ENCODE results near the gene ZNF438.
"Not testable (repeated sequence)": the region's sequence is repeated elsewhere in the genome, so short reads cannot be mapped to it uniquely, and the experiment has no call there.

The ZNF438 gene

GRCh38 chr10:30984563-30985328, 46.9 kb downstream of the ZNF438 start:
- POLR2A ChIA-PET, result no interaction called here
- no peak for DNase-seq (ENCODE audit: extremely low spot score)
- CTCF ChIA-PET, result no interaction called here
- no peak for TF ChIP-seq ARNT (IDR thresholded peaks at IDR 0.05)

DNA sequence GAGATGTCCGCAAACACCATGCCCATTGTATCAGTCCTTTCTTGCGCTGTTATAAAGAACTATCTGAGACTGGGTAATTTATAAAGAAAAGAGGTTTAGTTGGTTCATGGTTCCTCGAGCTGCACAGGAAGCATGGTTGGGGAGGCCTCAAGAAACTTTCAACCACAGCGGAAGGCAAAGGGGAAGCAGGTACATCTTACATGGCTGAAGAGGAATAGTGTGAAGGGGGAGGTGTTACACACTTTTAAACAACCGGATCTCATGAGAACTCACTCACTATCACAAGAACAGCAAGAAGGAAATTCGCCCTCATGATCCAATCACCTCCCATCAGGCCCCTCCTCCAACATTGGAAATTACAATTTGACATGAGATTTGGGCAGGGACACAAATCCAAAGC, 48.5 kb downstream of the ZNF438 start:
- POLR2A ChIA-PET; DNase-seq (ENCODE audit: extremely low spot score): not testable (repeated sequence)
- CTCF ChIA-PET, result interaction anchor here (0.6 kb wide), 1 partner anchor 235 kb away, joined by 3 read pairs; no protein-coding TSS in a partner anchor

- CTCF ChIA-PET, result interaction anchor here (0.7 kb wide), 1 partner anchor 51 kb away, joined by 3 read pairs; no protein-coding TSS in a partner anchor
- POLR2A ChIA-PET, result interaction anchor here (1.1 kb wide), 1 partner anchor 51 kb away, joined by 3 read pairs; no protein-coding TSS in a partner anchor
- DNase-seq (ENCODE audit: extremely low spot score), result no peak
- TF ChIP-seq CTBP1 (IDR thresholded peaks at IDR 0.05; ENCODE audit: borderline replicate concordance) (no peak), SP1 (IDR thresholded peaks at IDR 0.05) (no peak), ELF4 (IDR thresholded peaks at IDR 0.05) (no peak), SUZ12 (IDR thresholded peaks at IDR 0.05) (no peak), FOXM1 (IDR thresholded peaks at IDR 0.05; ENCODE audit: borderline replicate concordance) (no peak), ZNF384 (IDR thresholded peaks at IDR 0.05) (no peak), TARDBP (IDR thresholded peaks at IDR 0.05) (no peak), HDGF (IDR thresholded peaks at IDR 0.05; ENCODE audit: borderline replicate concordance) (no peak), L3MBTL2 (conservative IDR thresholded peaks at IDR 0.05) (no peak), FOXA1 (IDR thresholded peaks at IDR 0.05) (no peak), BHLHE40 (IDR thresholded peaks at IDR 0.05; ENCODE audit: borderline replicate concordance) (no peak), PKNOX1 (IDR thresholded peaks at IDR 0.05) (no peak), LEF1 (IDR thresholded peaks at IDR 0.05; ENCODE audit: borderline replicate concordance) (no peak), NFRKB (IDR thresholded peaks at IDR 0.05) (no peak), ARNT (IDR thresholded peaks at IDR 0.05) (no peak), FOXK2 (IDR thresholded peaks at IDR 0.05) (no peak)
Observed at GRCh38 chr10:30980951-30981616, 50.6 kb downstream of the ZNF438 start.

DNA sequence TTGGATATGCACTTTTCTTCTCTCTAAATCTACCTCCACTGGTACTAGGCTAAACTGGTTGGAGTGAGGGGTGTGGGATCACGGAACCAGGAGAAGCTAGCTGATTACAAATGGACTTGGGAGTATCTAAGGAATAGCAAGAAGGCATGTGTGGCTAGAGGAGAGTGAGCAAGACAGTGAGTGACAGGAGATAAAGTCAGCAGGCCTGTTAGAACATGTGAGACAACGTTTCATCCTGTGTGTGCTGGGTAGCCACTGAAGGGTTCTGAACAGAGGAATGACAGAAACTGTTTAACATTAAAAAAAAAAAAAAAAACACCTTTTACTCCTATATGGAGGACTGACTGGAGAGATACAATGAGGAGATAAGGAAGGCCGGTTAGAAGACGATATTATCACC, 51.7 kb downstream of the ZNF438 start:
- TF ChIP-seq FOXA1 (IDR thresholded peaks at IDR 0.05), result no peak
- no peak for TF ChIP-seq TARDBP (IDR thresholded peaks at IDR 0.05)
- TF ChIP-seq FOXK2 (IDR thresholded peaks at IDR 0.05), result no peak
- TF ChIP-seq SP1 (IDR thresholded peaks at IDR 0.05), result no peak
- TF ChIP-seq HDGF (IDR thresholded peaks at IDR 0.05; ENCODE audit: borderline replicate concordance), result no peak
- no peak for TF ChIP-seq ARNT (IDR thresholded peaks at IDR 0.05)
- TF ChIP-seq FOXM1 (IDR thresholded peaks at IDR 0.05; ENCODE audit: borderline replicate concordance), result no peak
- TF ChIP-seq ZNF384 (IDR thresholded peaks at IDR 0.05), result no peak
- no peak for TF ChIP-seq SUZ12 (IDR thresholded peaks at IDR 0.05)
- no peak for TF ChIP-seq ELF4 (IDR thresholded peaks at IDR 0.05)
- TF ChIP-seq BHLHE40 (IDR thresholded peaks at IDR 0.05; ENCODE audit: borderline replicate concordance), result no peak
- no peak for DNase-seq (ENCODE audit: extremely low spot score)
- POLR2A ChIA-PET, result no interaction called here
- CTCF ChIA-PET, result no interaction called here

DNA sequence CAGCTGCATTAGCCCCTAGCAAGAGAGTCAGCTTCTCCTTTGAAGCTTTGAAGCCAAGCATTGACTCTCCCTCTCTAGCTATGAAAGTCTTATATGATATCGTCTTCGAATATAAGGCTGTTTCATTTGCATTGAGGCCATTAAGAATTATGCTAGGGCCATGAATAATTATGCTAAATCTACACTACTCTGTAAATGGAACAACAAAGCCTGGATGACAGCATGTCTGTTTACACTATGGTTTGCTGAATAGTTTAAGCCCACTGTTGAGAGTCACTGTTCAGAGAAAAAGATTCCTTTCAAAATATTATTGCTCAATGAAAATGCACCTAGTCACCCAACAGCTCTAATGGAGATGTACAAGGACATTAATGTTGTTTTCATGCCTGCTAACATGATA, 52.8 kb downstream of the ZNF438 start:
- DNase-seq (ENCODE audit: extremely low spot score), result no peak
- no peak for TF ChIP-seq SUZ12 (IDR thresholded peaks at IDR 0.05)
- no peak for TF ChIP-seq ARNT (IDR thresholded peaks at IDR 0.05)
- TF ChIP-seq NFRKB (IDR thresholded peaks at IDR 0.05), result no peak
- no peak for TF ChIP-seq L3MBTL2 (conservative IDR thresholded peaks at IDR 0.05)
- no peak for TF ChIP-seq TARDBP (IDR thresholded peaks at IDR 0.05)
- no peak for TF ChIP-seq SP1 (IDR thresholded peaks at IDR 0.05)
- TF ChIP-seq ZNF384 (IDR thresholded peaks at IDR 0.05), result no peak
- TF ChIP-seq FOXK2 (IDR thresholded peaks at IDR 0.05), result no peak
- no peak for TF ChIP-seq LEF1 (IDR thresholded peaks at IDR 0.05; ENCODE audit: borderline replicate concordance)
- TF ChIP-seq HDGF (IDR thresholded peaks at IDR 0.05; ENCODE audit: borderline replicate concordance), result no peak
- TF ChIP-seq ELF4 (IDR thresholded peaks at IDR 0.05), result no peak
- TF ChIP-seq PKNOX1 (IDR thresholded peaks at IDR 0.05), result no peak
- TF ChIP-seq FOXA1 (IDR thresholded peaks at IDR 0.05), result no peak
- no peak for TF ChIP-seq CTBP1 (IDR thresholded peaks at IDR 0.05; ENCODE audit: borderline replicate concordance)
- POLR2A ChIA-PET, result no interaction called here
- CTCF ChIA-PET, result no interaction called here

DNA sequence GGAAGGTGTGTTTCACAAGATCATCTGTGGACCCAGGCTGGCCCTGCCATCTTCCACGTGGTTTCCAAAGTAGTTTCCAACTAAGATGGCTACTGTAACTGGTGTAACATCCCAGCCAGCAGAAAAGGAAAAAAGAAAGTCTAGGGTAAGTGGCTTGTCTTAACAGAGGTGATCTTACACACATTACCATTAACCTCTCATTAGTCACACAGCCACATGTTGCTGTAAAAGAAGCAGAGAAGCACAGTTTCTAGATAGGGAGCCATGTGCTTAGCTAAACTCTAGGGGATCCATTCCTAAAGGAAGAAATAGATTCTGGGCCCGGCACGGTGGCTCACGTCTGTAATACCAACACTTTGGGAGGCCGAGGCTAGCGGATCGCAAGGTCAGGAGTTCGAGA, 54.3 kb downstream of the ZNF438 start:
- POLR2A ChIA-PET, result no interaction called here
- CTCF ChIA-PET, result no interaction called here
- TF ChIP-seq FOXM1 (IDR thresholded peaks at IDR 0.05; ENCODE audit: borderline replicate concordance), result no peak
- DNase-seq (ENCODE audit: extremely low spot score), result no peak

DNA sequence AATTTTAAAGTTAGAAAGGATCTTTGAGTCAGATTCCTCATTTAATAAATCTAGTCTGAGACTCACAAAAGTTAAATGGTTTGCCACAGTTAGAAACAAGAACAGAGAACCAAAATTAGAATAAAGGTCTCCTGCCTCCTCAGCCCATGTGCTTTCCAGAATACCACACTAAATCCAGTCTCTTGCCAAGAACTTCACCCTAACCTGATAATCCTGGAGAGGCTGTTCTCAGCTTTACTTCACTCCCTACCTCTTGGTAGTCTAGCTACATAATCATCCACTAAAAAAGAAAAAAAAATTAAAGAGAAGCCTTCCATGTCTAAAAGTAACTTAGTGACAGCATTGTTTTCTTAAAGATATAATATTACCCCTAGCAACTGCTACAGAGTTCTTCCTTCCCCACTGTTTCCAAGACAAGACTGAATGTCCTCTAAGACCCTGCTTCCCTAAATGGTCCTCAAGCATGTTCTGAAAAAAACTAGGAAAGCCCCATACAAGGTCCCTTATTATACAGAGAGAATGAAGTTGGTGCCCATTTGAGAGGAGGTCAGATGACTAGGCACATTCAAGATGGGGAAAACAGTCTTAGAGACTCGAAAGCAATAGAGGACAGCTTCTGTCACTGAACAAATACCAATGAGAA, 56.8 kb downstream of the ZNF438 start:
- POLR2A ChIA-PET, result no interaction called here
- DNase-seq (ENCODE audit: extremely low spot score), result no peak
- TF ChIP-seq FOXM1 (IDR thresholded peaks at IDR 0.05; ENCODE audit: borderline replicate concordance) (no peak), PKNOX1 (IDR thresholded peaks at IDR 0.05) (no peak), ZNF384 (IDR thresholded peaks at IDR 0.05) (no peak), BHLHE40 (IDR thresholded peaks at IDR 0.05; ENCODE audit: borderline replicate concordance) (no peak), L3MBTL2 (conservative IDR thresholded peaks at IDR 0.05) (no peak), ARNT (IDR thresholded peaks at IDR 0.05) (no peak), SUZ12 (IDR thresholded peaks at IDR 0.05) (no peak), FOXK2 (IDR thresholded peaks at IDR 0.05) (no peak), FOXA1 (IDR thresholded peaks at IDR 0.05) (no peak), ELF4 (IDR thresholded peaks at IDR 0.05) (no peak), TARDBP (IDR thresholded peaks at IDR 0.05) (no peak), CTBP1 (IDR thresholded peaks at IDR 0.05; ENCODE audit: borderline replicate concordance) (no peak), SP1 (IDR thresholded peaks at IDR 0.05) (no peak), HDGF (IDR thresholded peaks at IDR 0.05; ENCODE audit: borderline replicate concordance) (no peak), NFRKB (IDR thresholded peaks at IDR 0.05) (no peak), LEF1 (IDR thresholded peaks at IDR 0.05; ENCODE audit: borderline replicate concordance) (no peak)
- CTCF ChIA-PET, result no interaction called here
